ENCODE measurements around the gene FAM114A2.
"Not testable (repeated sequence)": the region's sequence is repeated elsewhere in the genome, so short reads cannot be mapped to it uniquely, and the experiment has no call there.

The FAM114A2 gene

GRCh38 chr5:154049636-154050035, 10.9 kb upstream of the FAM114A2 start:
- no peak overlapping the region for H3K4me3 ChIP-seq (ENCODE audit: low read depth, low read length)

GRCh38 chr5:154047324-154047723, 8.6 kb upstream of the FAM114A2 start:
- no peak overlapping the region for H3K4me3 ChIP-seq (ENCODE audit: low read depth, low read length)

- H3K4me3 ChIP-seq (ENCODE audit: low read depth, low read length) = no peak overlapping the region
These were observed 7.8 kb upstream of the FAM114A2 start for GRCh38 chr5:154046486-154046885.

- no peak overlapping the region for H3K4me3 ChIP-seq (ENCODE audit: low read depth, low read length)
These were observed 5.9 kb upstream of the FAM114A2 start for GRCh38 chr5:154044581-154044980.

GRCh38 chr5:154044099-154044498, 5.4 kb upstream of the FAM114A2 start:
- no peak overlapping the region for H3K4me3 ChIP-seq (ENCODE audit: low read depth, low read length)

- H3K4me3 ChIP-seq (ENCODE audit: low read depth, low read length) = no peak overlapping the region
These were observed 4.1 kb upstream of the FAM114A2 start for GRCh38 chr5:154042766-154043165.

- H3K4me3 ChIP-seq (ENCODE audit: low read depth, low read length) = peak overlapping the region; percentile 94
These were observed 734 bp upstream of the FAM114A2 start for GRCh38 chr5:154039458-154039829.

GRCh38 chr5:154038261-154038706, 426 bp downstream of the FAM114A2 start:
- H3K4me3 ChIP-seq (ENCODE audit: low read depth, low read length) = peak overlapping the region; percentile 94

GRCh38 chr5:154034944-154035343, 3.8 kb downstream of the FAM114A2 start:
- H3K4me3 ChIP-seq (ENCODE audit: low read depth, low read length) = no peak overlapping the region

GRCh38 chr5:154031937-154032489, 6.7 kb downstream of the FAM114A2 start:
- H3K4me3 ChIP-seq (ENCODE audit: low read depth, low read length) = no peak overlapping the region

- no peak overlapping the region for H3K4me3 ChIP-seq (ENCODE audit: low read depth, low read length)
These were observed 12.8 kb downstream of the FAM114A2 start for GRCh38 chr5:154025951-154026350.

- H3K4me3 ChIP-seq (ENCODE audit: low read depth, low read length) = not testable (repeated sequence)
These were observed 19.8 kb downstream of the FAM114A2 start for GRCh38 chr5:154018919-154019318.

GRCh38 chr5:154015071-154015693, 23.5 kb downstream of the FAM114A2 start:
- no peak overlapping the region for H3K4me3 ChIP-seq (ENCODE audit: low read depth, low read length)

GRCh38 chr5:154010660-154011059, 28.1 kb downstream of the FAM114A2 start:
- no peak overlapping the region for H3K4me3 ChIP-seq (ENCODE audit: low read depth, low read length)

GRCh38 chr5:154005648-154006047, 33.1 kb downstream of the FAM114A2 start:
- no peak overlapping the region for H3K4me3 ChIP-seq (ENCODE audit: low read depth, low read length)

GRCh38 chr5:154002511-154003020, 36.1 kb downstream of the FAM114A2 start:
- no peak overlapping the region for H3K4me3 ChIP-seq (ENCODE audit: low read depth, low read length)

GRCh38 chr5:154002093-154002492, 36.6 kb downstream of the FAM114A2 start:
- no peak overlapping the region for H3K4me3 ChIP-seq (ENCODE audit: low read depth, low read length)

GRCh38 chr5:154000703-154001102, 38.0 kb downstream of the FAM114A2 start:
- H3K4me3 ChIP-seq (ENCODE audit: low read depth, low read length) = no peak overlapping the region

- H3K4me3 ChIP-seq (ENCODE audit: low read depth, low read length) = no peak overlapping the region
These were observed 38.7 kb downstream of the FAM114A2 start for GRCh38 chr5:153999995-154000394.

- H3K4me3 ChIP-seq (ENCODE audit: low read depth, low read length) = no peak overlapping the region
These were observed 39.9 kb downstream of the FAM114A2 start for GRCh38 chr5:153998768-153999167.

GRCh38 chr5:153998010-153998409, 40.7 kb downstream of the FAM114A2 start:
- no peak overlapping the region for H3K4me3 ChIP-seq (ENCODE audit: low read depth, low read length)

- no peak overlapping the region for H3K4me3 ChIP-seq (ENCODE audit: low read depth, low read length)
These were observed 47.5 kb downstream of the FAM114A2 start for GRCh38 chr5:153991168-153991567.

- H3K4me3 ChIP-seq (ENCODE audit: low read depth, low read length) = no peak overlapping the region
These were observed 50.2 kb downstream of the FAM114A2 start for GRCh38 chr5:153988510-153988909.
